Nephron progenitor cell (in vitro differentiated cells): ENCODE data around the gene CHPF.

ENCODE experiments used
- DNase-seq: peaks from one replicate; pipeline ENCODE4 v3.0.0; 2021
- H3K27ac Mint-ChIP-seq: 2 replicates; pipeline ENCODE4 v1.8.0; 2021; ENCODE audit warnings: mild to moderate bottlenecking, moderate library complexity, mixed read lengths
- H3K27me3 Mint-ChIP-seq: 2 replicates; pipeline ENCODE4 v1.8.0; 2021; ENCODE audit warnings: mild to moderate bottlenecking, low read depth, mixed read lengths; ENCODE audit not compliant: poor library complexity
- H3K36me3 Mint-ChIP-seq: 2 replicates; pipeline ENCODE4 v1.8.0; 2021; ENCODE audit warnings: low read depth, mixed read lengths
- H3K4me1 Mint-ChIP-seq: 2 replicates; pipeline ENCODE4 v1.8.0; 2021; ENCODE audit warnings: mixed read lengths
- H3K4me3 Mint-ChIP-seq: 2 replicates; pipeline ENCODE4 v1.8.0; 2021; ENCODE audit warnings: mild to moderate bottlenecking, moderate library complexity, mixed read lengths
- H3K9me3 Mint-ChIP-seq: 2 replicates; pipeline ENCODE4 v1.8.0; 2021; ENCODE audit warnings: mild to moderate bottlenecking, moderate library complexity, mixed read lengths
- CTCF ChIP-seq: fragments of 200-600 bp; sonication (generic); IDR thresholded peaks from 2 replicates; pipeline ENCODE4 v1.5.0; 2021; ENCODE audit warnings: antibody characterized with exemption

Gene CHPF

GRCh38 chr2:219493086-219493485 lies 50.5 kb downstream of the CHPF start:
- TF ChIP-seq CTCF: no peak
- H3K4me3 Mint-ChIP-seq: no peak overlapping the region
- no peaks in the 10 kb centered on the region for H3K36me3 Mint-ChIP-seq
- no peak for DNase-seq
- no peaks in the 10 kb centered on the region for H3K9me3 Mint-ChIP-seq
- H3K27me3 Mint-ChIP-seq: peaks cover 83% of the 10 kb centered on the region
- peaks cover 28% of the 10 kb centered on the region for H3K4me1 Mint-ChIP-seq
- no peak overlapping the region for H3K27ac Mint-ChIP-seq

GRCh38 chr2:219492575-219492974 lies 51.0 kb downstream of the CHPF start:
- H3K27ac Mint-ChIP-seq: no peak overlapping the region
- no peaks in the 10 kb centered on the region for H3K9me3 Mint-ChIP-seq
- DNase-seq: no peak
- H3K27me3 Mint-ChIP-seq: peaks cover 83% of the 10 kb centered on the region
- no peak for TF ChIP-seq CTCF
- H3K36me3 Mint-ChIP-seq: no peaks in the 10 kb centered on the region
- H3K4me3 Mint-ChIP-seq: no peak overlapping the region
- peaks cover 30% of the 10 kb centered on the region for H3K4me1 Mint-ChIP-seq

GRCh38 chr2:219491278-219491963 lies 52.2 kb downstream of the CHPF start:
- TF ChIP-seq CTCF: no peak
- H3K9me3 Mint-ChIP-seq: no peaks in the 10 kb centered on the region
- peaks cover 35% of the 10 kb centered on the region for H3K4me1 Mint-ChIP-seq
- peaks cover 83% of the 10 kb centered on the region for H3K27me3 Mint-ChIP-seq
- no peak overlapping the region for H3K4me3 Mint-ChIP-seq
- H3K36me3 Mint-ChIP-seq: no peaks in the 10 kb centered on the region
- H3K27ac Mint-ChIP-seq: no peak overlapping the region
- no peak for DNase-seq

GRCh38 chr2:219490600-219491130 lies 52.9 kb downstream of the CHPF start:
- H3K27me3 Mint-ChIP-seq: peaks cover 83% of the 10 kb centered on the region
- no peak overlapping the region for H3K4me3 Mint-ChIP-seq
- no peak for TF ChIP-seq CTCF
- H3K36me3 Mint-ChIP-seq: no peaks in the 10 kb centered on the region
- DNase-seq: no peak
- H3K4me1 Mint-ChIP-seq: peaks cover 38% of the 10 kb centered on the region
- H3K9me3 Mint-ChIP-seq: no peaks in the 10 kb centered on the region
- H3K27ac Mint-ChIP-seq: no peak overlapping the region

- H3K27ac Mint-ChIP-seq: no peak overlapping the region
- H3K4me3 Mint-ChIP-seq: no peak overlapping the region
- peaks cover 83% of the 10 kb centered on the region for H3K27me3 Mint-ChIP-seq
- peaks cover 38% of the 10 kb centered on the region for H3K4me1 Mint-ChIP-seq
- TF ChIP-seq CTCF: no peak
- H3K36me3 Mint-ChIP-seq: no peaks in the 10 kb centered on the region
- H3K9me3 Mint-ChIP-seq: no peaks in the 10 kb centered on the region
- no peak for DNase-seq
These were observed 53.4 kb downstream of the CHPF start for GRCh38 chr2:219490186-219490585.

GRCh38 chr2:219489315-219489714 lies 54.3 kb downstream of the CHPF start:
- TF ChIP-seq CTCF: no peak
- Mint-ChIP-seq H3K27ac (no peak overlapping the region), H3K4me3 (no peak overlapping the region), H3K4me1 (peaks cover 33% of the 10 kb centered on the region), H3K9me3 (no peaks in the 10 kb centered on the region), H3K36me3 (no peaks in the 10 kb centered on the region), H3K27me3 (peaks cover 81% of the 10 kb centered on the region)
- DNase-seq: no peak
